GM12801 (cell line): ENCODE results near the gene ZSCAN1.

Source experiments
- CTCF ChIP-seq: IDR thresholded peaks from one replicate; pipeline ENCODE4 v1.5.1; 2011; ENCODE audit warnings: control low read depth; ENCODE audit not compliant: insufficient read length; ENCODE audit errors: extremely low read depth

ZSCAN1 gene

GRCh38 chr19:58007285-58007684 is 26.5 kb upstream of the ZSCAN1 start:
- no peak for TF ChIP-seq CTCF

GRCh38 chr19:58009301-58009665 is 24.5 kb upstream of the ZSCAN1 start:
- TF ChIP-seq CTCF = no peak

GRCh38 chr19:58009666-58010301 is 24.0 kb upstream of the ZSCAN1 start:
- no peak for TF ChIP-seq CTCF

GRCh38 chr19:58010507-58010906 is 23.3 kb upstream of the ZSCAN1 start:
- TF ChIP-seq CTCF = no peak

- no peak for TF ChIP-seq CTCF
Measured at GRCh38 chr19:58014141-58014540, 19.7 kb upstream of the ZSCAN1 start.

- TF ChIP-seq CTCF = no peak
Measured at GRCh38 chr19:58020129-58020528, 13.7 kb upstream of the ZSCAN1 start.

- TF ChIP-seq CTCF = no peak
Measured at GRCh38 chr19:58021541-58022282, 12.1 kb upstream of the ZSCAN1 start.

GRCh38 chr19:58022283-58022660 is 11.6 kb upstream of the ZSCAN1 start:
- TF ChIP-seq CTCF = no peak
